ENCODE measurements around the gene ZNF365. TPM values are rescaled to one million over a fixed set of nuclear protein-coding genes. Genes with fewer than 3 reads are reported as not detected.

ZNF365 gene
- total RNA-seq, 1 experiment from 2014 or later = 0.59 TPM

GRCh38 chr10:62377026-62377415 is 2.9 kb downstream of the ZNF365 start (continued):
- no peak for TF ChIP-seq TEAD1 (CRISPR knock-in tag; IDR thresholded peaks at IDR 0.05)
- TF ChIP-seq ZMAT4 (CRISPR knock-in tag; IDR thresholded peaks at IDR 0.05) = no peak
- no peak for TF ChIP-seq SOX15 (CRISPR knock-in tag; IDR thresholded peaks at IDR 0.05)

DNA sequence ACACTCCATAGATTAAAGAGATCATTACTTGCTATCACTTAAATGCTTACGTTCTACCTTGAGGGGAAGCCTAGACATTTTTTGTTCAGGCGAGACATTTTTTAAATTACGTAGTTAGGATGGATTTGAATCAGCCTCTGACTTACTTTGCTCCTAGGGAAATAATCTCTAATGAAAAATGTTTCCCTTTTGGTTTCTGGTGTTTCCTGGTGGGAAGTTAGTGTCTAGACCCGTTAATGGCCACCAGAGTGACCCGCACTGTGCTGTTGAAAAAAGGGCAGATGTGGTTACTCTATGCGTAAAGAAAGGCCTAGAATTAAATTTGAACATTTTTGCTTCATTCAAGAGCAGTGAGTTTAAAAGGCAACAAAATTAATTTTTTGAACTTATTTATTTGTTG is 3.8 kb downstream of the ZNF365 start:
- H3K27ac Mint-ChIP-seq = no peak overlapping the region
- ATAC-seq (no peak), DNase-seq (ENCODE audit: low spot score) (no peak)
- H3K36me3 Mint-ChIP-seq = no peaks in the 10 kb centered on the region
- H3K9me3 Mint-ChIP-seq = no peaks in the 10 kb centered on the region
- peaks cover 9% of the 10 kb centered on the region; the same call in 1 of the 2 replicates for H3K4me1 Mint-ChIP-seq
- ChIA-PET CTCF (no interaction called here), POLR2A (no interaction called here)
- no peak overlapping the region for H3K4me3 Mint-ChIP-seq
- peaks cover 33% of the 10 kb centered on the region for H3K27me3 Mint-ChIP-seq (ENCODE audit: low read depth)
- TF ChIP-seq NR3C1 (CRISPR knock-in tag; conservative IDR thresholded peaks at IDR 0.05; ENCODE audit: low read depth) (no peak), NR1H2 (CRISPR knock-in tag; IDR thresholded peaks at IDR 0.05) (no peak), GTF2I (CRISPR knock-in tag; conservative IDR thresholded peaks at IDR 0.05) (no peak), ARID4B (CRISPR knock-in tag; IDR thresholded peaks at IDR 0.05; ENCODE audit: borderline replicate concordance) (no peak), IRF2 (CRISPR knock-in tag; IDR thresholded peaks at IDR 0.05; ENCODE audit: borderline replicate concordance, low read depth) (no peak), HMGXB4 (CRISPR knock-in tag; IDR thresholded peaks at IDR 0.05) (no peak), ZBTB21 (CRISPR knock-in tag; IDR thresholded peaks at IDR 0.05; ENCODE audit: borderline replicate concordance) (no peak), ZNF416 (CRISPR knock-in tag; IDR thresholded peaks at IDR 0.05) (no peak), JAZF1 (CRISPR knock-in tag; IDR thresholded peaks at IDR 0.05) (no peak)
- TF ChIP-seq, protein P1, sequence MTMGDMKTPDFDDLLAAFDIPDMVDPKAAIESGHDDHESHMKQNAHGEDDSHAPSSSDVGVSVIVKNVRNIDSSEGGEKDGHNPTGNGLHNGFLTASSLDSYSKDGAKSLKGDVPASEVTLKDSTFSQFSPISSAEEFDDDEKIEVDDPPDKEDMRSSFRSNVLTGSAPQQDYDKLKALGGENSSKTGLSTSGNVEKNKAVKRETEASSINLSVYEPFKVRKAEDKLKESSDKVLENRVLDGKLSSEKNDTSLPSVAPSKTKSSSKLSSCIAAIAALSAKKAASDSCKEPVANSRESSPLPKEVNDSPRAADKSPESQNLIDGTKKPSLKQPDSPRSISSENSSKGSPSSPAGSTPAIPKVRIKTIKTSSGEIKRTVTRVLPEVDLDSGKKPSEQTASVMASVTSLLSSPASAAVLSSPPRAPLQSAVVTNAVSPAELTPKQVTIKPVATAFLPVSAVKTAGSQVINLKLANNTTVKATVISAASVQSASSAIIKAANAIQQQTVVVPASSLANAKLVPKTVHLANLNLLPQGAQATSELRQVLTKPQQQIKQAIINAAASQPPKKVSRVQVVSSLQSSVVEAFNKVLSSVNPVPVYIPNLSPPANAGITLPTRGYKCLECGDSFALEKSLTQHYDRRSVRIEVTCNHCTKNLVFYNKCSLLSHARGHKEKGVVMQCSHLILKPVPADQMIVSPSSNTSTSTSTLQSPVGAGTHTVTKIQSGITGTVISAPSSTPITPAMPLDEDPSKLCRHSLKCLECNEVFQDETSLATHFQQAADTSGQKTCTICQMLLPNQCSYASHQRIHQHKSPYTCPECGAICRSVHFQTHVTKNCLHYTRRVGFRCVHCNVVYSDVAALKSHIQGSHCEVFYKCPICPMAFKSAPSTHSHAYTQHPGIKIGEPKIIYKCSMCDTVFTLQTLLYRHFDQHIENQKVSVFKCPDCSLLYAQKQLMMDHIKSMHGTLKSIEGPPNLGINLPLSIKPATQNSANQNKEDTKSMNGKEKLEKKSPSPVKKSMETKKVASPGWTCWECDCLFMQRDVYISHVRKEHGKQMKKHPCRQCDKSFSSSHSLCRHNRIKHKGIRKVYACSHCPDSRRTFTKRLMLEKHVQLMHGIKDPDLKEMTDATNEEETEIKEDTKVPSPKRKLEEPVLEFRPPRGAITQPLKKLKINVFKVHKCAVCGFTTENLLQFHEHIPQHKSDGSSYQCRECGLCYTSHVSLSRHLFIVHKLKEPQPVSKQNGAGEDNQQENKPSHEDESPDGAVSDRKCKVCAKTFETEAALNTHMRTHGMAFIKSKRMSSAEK (CRISPR knock-in tag; IDR thresholded peaks at IDR 0.05; ENCODE audit: borderline replicate concordance) = no peak
- TF ChIP-seq, protein P2, sequence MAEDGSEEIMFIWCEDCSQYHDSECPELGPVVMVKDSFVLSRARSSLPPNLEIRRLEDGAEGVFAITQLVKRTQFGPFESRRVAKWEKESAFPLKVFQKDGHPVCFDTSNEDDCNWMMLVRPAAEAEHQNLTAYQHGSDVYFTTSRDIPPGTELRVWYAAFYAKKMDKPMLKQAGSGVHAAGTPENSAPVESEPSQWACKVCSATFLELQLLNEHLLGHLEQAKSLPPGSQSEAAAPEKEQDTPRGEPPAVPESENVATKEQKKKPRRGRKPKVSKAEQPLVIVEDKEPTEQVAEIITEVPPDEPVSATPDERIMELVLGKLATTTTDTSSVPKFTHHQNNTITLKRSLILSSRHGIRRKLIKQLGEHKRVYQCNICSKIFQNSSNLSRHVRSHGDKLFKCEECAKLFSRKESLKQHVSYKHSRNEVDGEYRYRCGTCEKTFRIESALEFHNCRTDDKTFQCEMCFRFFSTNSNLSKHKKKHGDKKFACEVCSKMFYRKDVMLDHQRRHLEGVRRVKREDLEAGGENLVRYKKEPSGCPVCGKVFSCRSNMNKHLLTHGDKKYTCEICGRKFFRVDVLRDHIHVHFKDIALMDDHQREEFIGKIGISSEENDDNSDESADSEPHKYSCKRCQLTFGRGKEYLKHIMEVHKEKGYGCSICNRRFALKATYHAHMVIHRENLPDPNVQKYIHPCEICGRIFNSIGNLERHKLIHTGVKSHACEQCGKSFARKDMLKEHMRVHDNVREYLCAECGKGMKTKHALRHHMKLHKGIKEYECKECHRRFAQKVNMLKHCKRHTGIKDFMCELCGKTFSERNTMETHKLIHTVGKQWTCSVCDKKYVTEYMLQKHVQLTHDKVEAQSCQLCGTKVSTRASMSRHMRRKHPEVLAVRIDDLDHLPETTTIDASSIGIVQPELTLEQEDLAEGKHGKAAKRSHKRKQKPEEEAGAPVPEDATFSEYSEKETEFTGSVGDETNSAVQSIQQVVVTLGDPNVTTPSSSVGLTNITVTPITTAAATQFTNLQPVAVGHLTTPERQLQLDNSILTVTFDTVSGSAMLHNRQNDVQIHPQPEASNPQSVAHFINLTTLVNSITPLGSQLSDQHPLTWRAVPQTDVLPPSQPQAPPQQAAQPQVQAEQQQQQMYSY (CRISPR knock-in tag; IDR thresholded peaks at IDR 0.05) = no peak
- TF ChIP-seq, protein P3, sequence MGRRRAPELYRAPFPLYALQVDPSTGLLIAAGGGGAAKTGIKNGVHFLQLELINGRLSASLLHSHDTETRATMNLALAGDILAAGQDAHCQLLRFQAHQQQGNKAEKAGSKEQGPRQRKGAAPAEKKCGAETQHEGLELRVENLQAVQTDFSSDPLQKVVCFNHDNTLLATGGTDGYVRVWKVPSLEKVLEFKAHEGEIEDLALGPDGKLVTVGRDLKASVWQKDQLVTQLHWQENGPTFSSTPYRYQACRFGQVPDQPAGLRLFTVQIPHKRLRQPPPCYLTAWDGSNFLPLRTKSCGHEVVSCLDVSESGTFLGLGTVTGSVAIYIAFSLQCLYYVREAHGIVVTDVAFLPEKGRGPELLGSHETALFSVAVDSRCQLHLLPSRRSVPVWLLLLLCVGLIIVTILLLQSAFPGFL (CRISPR knock-in tag; IDR thresholded peaks at IDR 0.05; ENCODE audit: borderline replicate concordance) = no peak
- TF ChIP-seq, protein P4, sequence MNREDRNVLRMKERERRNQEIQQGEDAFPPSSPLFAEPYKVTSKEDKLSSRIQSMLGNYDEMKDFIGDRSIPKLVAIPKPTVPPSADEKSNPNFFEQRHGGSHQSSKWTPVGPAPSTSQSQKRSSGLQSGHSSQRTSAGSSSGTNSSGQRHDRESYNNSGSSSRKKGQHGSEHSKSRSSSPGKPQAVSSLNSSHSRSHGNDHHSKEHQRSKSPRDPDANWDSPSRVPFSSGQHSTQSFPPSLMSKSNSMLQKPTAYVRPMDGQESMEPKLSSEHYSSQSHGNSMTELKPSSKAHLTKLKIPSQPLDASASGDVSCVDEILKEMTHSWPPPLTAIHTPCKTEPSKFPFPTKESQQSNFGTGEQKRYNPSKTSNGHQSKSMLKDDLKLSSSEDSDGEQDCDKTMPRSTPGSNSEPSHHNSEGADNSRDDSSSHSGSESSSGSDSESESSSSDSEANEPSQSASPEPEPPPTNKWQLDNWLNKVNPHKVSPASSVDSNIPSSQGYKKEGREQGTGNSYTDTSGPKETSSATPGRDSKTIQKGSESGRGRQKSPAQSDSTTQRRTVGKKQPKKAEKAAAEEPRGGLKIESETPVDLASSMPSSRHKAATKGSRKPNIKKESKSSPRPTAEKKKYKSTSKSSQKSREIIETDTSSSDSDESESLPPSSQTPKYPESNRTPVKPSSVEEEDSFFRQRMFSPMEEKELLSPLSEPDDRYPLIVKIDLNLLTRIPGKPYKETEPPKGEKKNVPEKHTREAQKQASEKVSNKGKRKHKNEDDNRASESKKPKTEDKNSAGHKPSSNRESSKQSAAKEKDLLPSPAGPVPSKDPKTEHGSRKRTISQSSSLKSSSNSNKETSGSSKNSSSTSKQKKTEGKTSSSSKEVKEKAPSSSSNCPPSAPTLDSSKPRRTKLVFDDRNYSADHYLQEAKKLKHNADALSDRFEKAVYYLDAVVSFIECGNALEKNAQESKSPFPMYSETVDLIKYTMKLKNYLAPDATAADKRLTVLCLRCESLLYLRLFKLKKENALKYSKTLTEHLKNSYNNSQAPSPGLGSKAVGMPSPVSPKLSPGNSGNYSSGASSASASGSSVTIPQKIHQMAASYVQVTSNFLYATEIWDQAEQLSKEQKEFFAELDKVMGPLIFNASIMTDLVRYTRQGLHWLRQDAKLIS (CRISPR knock-in tag; IDR thresholded peaks at IDR 0.05; ENCODE audit: borderline replicate concordance) = no peak

Measured in WTC11 (cell line).